Measurements from ENCODE around the gene COPS4.

DNA sequence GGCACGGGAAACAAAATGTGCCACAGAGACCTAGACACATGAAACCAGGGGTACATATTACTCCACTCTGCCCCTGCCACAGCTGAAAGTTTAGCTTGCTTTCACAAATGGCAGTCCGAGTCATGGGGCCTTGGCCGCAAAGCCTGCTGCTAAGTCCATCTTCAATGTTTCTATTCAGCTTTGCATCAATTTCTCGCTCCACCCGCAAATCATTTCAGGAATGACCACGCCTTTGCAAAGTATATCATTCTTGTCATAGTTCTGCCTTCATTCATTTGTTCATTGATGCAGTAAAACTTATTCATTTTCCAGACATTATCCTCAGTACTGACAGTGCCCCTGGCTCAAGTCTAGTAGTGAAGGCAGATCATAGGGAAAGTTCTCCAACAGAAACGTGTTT lies 70.0 kb downstream of the COPS4 start:
- TF ChIP-seq, protein P1, sequence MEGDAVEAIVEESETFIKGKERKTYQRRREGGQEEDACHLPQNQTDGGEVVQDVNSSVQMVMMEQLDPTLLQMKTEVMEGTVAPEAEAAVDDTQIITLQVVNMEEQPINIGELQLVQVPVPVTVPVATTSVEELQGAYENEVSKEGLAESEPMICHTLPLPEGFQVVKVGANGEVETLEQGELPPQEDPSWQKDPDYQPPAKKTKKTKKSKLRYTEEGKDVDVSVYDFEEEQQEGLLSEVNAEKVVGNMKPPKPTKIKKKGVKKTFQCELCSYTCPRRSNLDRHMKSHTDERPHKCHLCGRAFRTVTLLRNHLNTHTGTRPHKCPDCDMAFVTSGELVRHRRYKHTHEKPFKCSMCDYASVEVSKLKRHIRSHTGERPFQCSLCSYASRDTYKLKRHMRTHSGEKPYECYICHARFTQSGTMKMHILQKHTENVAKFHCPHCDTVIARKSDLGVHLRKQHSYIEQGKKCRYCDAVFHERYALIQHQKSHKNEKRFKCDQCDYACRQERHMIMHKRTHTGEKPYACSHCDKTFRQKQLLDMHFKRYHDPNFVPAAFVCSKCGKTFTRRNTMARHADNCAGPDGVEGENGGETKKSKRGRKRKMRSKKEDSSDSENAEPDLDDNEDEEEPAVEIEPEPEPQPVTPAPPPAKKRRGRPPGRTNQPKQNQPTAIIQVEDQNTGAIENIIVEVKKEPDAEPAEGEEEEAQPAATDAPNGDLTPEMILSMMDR (IDR thresholded peaks at IDR 0.05), result no peak
- no peak for TF ChIP-seq POLR2A (IDR thresholded peaks at IDR 0.05)
